GM12865 (cell line): ENCODE data around the gene SERP1.

Source experiments
- DNase-seq: peaks from one replicate; pipeline ENCODE4 v3.0.0; 2010; ENCODE audit warnings: low read depth
- H3K4me3 ChIP-seq: 2 replicates; pipeline ENCODE4 v1.5.1; 2011; ENCODE audit warnings: mild to moderate bottlenecking, low read depth, low read length, control low read depth
- CTCF ChIP-seq: IDR thresholded peaks from 2 replicates; pipeline ENCODE4 v1.5.1; 2011; ENCODE audit warnings: low read length, control low read depth, low read depth, inconsistent platforms; ENCODE audit not compliant: insufficient read depth; ENCODE audit errors: missing control alignments

Gene SERP1

GRCh38 chr3:150581174-150581573 is 34.9 kb upstream of the SERP1 start:
- no peak for DNase-seq
- no peak overlapping the region for H3K4me3 ChIP-seq
- no peak for TF ChIP-seq CTCF

GRCh38 chr3:150577855-150578254 is 31.6 kb upstream of the SERP1 start:
- no peak for DNase-seq
- TF ChIP-seq CTCF, result no peak

GRCh38 chr3:150567328-150567727 is 21.0 kb upstream of the SERP1 start:
- DNase-seq, result no peak
- no peak overlapping the region for H3K4me3 ChIP-seq
- TF ChIP-seq CTCF, result no peak

More at GRCh38 chr3:150577855-150578254, 31.6 kb upstream of the SERP1 start:
- H3K4me3 ChIP-seq, result no peak overlapping the region

- TF ChIP-seq CTCF, result no peak
- DNase-seq, result no peak
- no peak overlapping the region for H3K4me3 ChIP-seq
These were observed 17.9 kb upstream of the SERP1 start for GRCh38 chr3:150564243-150564642.

- no peak for TF ChIP-seq CTCF
These were observed 11.4 kb upstream of the SERP1 start for GRCh38 chr3:150557725-150558124.

GRCh38 chr3:150556792-150557191 is 10.5 kb upstream of the SERP1 start:
- no peak for TF ChIP-seq CTCF
- no peak for DNase-seq
- H3K4me3 ChIP-seq, result no peak overlapping the region

More at GRCh38 chr3:150557725-150558124, 11.4 kb upstream of the SERP1 start:
- H3K4me3 ChIP-seq, result no peak overlapping the region
- no peak for DNase-seq

- no peak for TF ChIP-seq CTCF
- no peak overlapping the region for H3K4me3 ChIP-seq
- DNase-seq, result no peak
These were observed 9.7 kb upstream of the SERP1 start for GRCh38 chr3:150555859-150556436.
